Smooth muscle cell (in vitro differentiated cells): ENCODE results near the gene RNASEH2A. TPM values are rescaled to one million over a fixed set of nuclear protein-coding genes. Genes with fewer than 3 reads are reported as not detected.

Experiments
- DNase-seq: peaks from one replicate; lab custom pipeline; 2025; ENCODE audit not compliant: unreplicated experiment; lab: John Stamatoyannopoulos, UW
- H2AFZ ChIP-seq: fragments of 200-600 bp; sonication (generic); 2 replicates; pipeline ENCODE4 v1.6.0; 2016; ENCODE audit warnings: antibody characterized with exemption, low read depth, mild to moderate bottlenecking
- H3F3A ChIP-seq: fragments of 200-600 bp; sonication (generic); 2 replicates; pipeline ENCODE4 v1.6.0; 2017; ENCODE audit warnings: antibody characterized with exemption, low read depth
- H3K27ac ChIP-seq: fragments of 200-600 bp; sonication (generic); 2 replicates; pipeline ENCODE4 v1.5.1; 2016; ENCODE audit warnings: low read depth, mild to moderate bottlenecking
- H3K27me3 ChIP-seq: fragments of 200-600 bp; sonication (generic); 2 replicates; pipeline ENCODE4 v1.6.1; 2016; ENCODE audit warnings: low read depth, mild to moderate bottlenecking
- H3K36me3 ChIP-seq: fragments of 200-600 bp; sonication (generic); 2 replicates; pipeline ENCODE4 v1.5.1; 2016; ENCODE audit warnings: low read depth
- H3K4me1 ChIP-seq: fragments of 200-600 bp; sonication (generic); 2 replicates; pipeline ENCODE4 v1.5.1; 2016; ENCODE audit warnings: low read depth
- H3K4me2 ChIP-seq: fragments of 200-600 bp; sonication (generic); 2 replicates; pipeline ENCODE4 v1.6.0; 2016; ENCODE audit warnings: mild to moderate bottlenecking
- H3K4me3 ChIP-seq: fragments of 200-600 bp; sonication (generic); 2 replicates; pipeline ENCODE4 v1.5.1; 2016; ENCODE audit warnings: mild to moderate bottlenecking
- H3K79me2 ChIP-seq: fragments of 200-600 bp; sonication (generic); 2 replicates; pipeline ENCODE4 v1.6.0; 2016; ENCODE audit warnings: low read depth, mild to moderate bottlenecking
- H3K9ac ChIP-seq: fragments of 200-600 bp; sonication (generic); 2 replicates; pipeline ENCODE4 v1.6.0; 2016; ENCODE audit warnings: low read depth
- H3K9me3 ChIP-seq: fragments of 200-600 bp; sonication (generic); replicated peaks from 2 replicates; pipeline ENCODE4 v1.5.1; 2016; ENCODE audit warnings: low read depth
- H4K20me1 ChIP-seq: fragments of 200-600 bp; sonication (generic); 2 replicates; pipeline ENCODE4 v1.6.0; 2016; ENCODE audit warnings: low read depth
- WGBS: methylation state at CpG from one replicate; pipeline ENCODE4 v1.1.7; 2016; ENCODE audit warnings: low lambda C conversion rate; 5-methylcytosine and 5-hydroxymethylcytosine counted together
- microRNA-seq: library from miRNA; unstranded; fragments of <30 nt; microRNA quantifications from one replicate; pipeline ENCODE4, GENCODE V29; 2016; ENCODE audit warnings: borderline number of aligned reads
- polyA plus RNA-seq: library from polyadenylated mRNA; unstranded; fragments of >200 nt; fragmentation: Nextera tagmentation; extraction: Ambion mirVana; gene quantifications from 2 replicates; pipeline ENCODE4 v1.2.1, GENCODE V29; 2016
- small RNA-seq: library from RNA; depleted of rRNA; stranded (forward); fragments of <200 nt; gene quantifications from one replicate; pipeline ENCODE3, GENCODE V24; 2014
- total RNA-seq: library from RNA; depleted of rRNA; stranded (reverse); fragments of >200 nt; gene quantifications from 2 replicates; pipeline ENCODE4 v1.2.3, GENCODE V29; 2014
- TF ChIP-seq, protein P1 (sequence below): fragments of 200-600 bp; sonication (generic); IDR thresholded peaks from 2 replicates; pipeline ENCODE4 v1.5.1; 2017; ENCODE audit warnings: borderline replicate concordance, mild to moderate bottlenecking, antibody characterized with exemption; ENCODE audit not compliant: insufficient read depth, poor library complexity, severe bottlenecking

The RNASEH2A gene
- total and polyA plus RNA-seq, 2 experiments from 2014 or later, result 15.7 to 34.9 TPM

DNA sequence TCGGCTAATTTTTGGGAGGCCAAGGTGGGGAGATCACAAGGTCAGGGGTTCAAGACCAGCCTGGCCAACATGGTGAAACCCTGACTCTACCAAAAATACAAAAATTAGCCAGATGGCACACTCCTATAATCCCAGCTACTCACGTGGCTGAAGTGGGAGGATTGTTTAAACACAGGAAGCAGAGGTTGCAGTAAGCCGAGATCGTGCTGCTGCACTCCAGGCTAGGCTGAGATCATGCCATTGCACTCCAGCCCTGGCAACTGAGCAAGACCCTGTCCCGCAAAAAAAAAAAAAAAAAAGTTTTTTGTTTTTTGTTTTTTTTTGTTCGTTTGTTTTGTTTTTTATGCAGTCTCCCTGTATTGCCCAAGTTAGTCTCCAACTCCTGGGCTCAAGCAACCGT is 53.2 kb downstream of the RNASEH2A start:
- H3K9ac ChIP-seq, result no peak overlapping the region
- H3F3A ChIP-seq, result no peaks in the 10 kb centered on the region
- H3K36me3 ChIP-seq, result no peaks in the 10 kb centered on the region
- DNase-seq, result no peak
- no peak overlapping the region for H3K4me3 ChIP-seq
- H2AFZ ChIP-seq, result no peak overlapping the region
- H3K27me3 ChIP-seq, result no peaks in the 10 kb centered on the region
- H4K20me1 ChIP-seq, result no peaks in the 10 kb centered on the region
- no peaks in the 10 kb centered on the region for H3K79me2 ChIP-seq
- 70% methylated on average over 7 of the region's 7 CpGs for WGBS
- no peaks in the 10 kb centered on the region for H3K4me1 ChIP-seq
- H3K4me2 ChIP-seq, result no peak overlapping the region
- TF ChIP-seq, protein P1, sequence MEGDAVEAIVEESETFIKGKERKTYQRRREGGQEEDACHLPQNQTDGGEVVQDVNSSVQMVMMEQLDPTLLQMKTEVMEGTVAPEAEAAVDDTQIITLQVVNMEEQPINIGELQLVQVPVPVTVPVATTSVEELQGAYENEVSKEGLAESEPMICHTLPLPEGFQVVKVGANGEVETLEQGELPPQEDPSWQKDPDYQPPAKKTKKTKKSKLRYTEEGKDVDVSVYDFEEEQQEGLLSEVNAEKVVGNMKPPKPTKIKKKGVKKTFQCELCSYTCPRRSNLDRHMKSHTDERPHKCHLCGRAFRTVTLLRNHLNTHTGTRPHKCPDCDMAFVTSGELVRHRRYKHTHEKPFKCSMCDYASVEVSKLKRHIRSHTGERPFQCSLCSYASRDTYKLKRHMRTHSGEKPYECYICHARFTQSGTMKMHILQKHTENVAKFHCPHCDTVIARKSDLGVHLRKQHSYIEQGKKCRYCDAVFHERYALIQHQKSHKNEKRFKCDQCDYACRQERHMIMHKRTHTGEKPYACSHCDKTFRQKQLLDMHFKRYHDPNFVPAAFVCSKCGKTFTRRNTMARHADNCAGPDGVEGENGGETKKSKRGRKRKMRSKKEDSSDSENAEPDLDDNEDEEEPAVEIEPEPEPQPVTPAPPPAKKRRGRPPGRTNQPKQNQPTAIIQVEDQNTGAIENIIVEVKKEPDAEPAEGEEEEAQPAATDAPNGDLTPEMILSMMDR, result no peak
- no peaks in the 10 kb centered on the region for H3K9me3 ChIP-seq
- no peak overlapping the region for H3K27ac ChIP-seq

Small RNA genes within 50 kb of the gene (microRNA-seq; reads per million reads assigned to microRNA genes)
- not detected for gene MIR5684
- not detected for gene MIR6794

Small RNA genes within 50 kb of the gene (small RNA-seq; reads per million reads assigned to genes)
- gene MIR5684 (not detected), gene MIR6794 (not detected)

Other genes with a start within 250 kb of the RNASEH2A start
- gene ZNF490, start 195.8 kb upstream of the RNASEH2A start, total RNA-seq, result 3.8 and 7.1 TPM in 2 replicates
- 1.1 and 1.4 TPM in 2 replicates for gene ZNF490, start 195.8 kb upstream of the RNASEH2A start, polyA plus RNA-seq
- 17.4 and 25.9 TPM in 2 replicates for gene ZNF791, start 195.7 kb upstream of the RNASEH2A start, total RNA-seq
- gene ZNF791, start 195.7 kb upstream of the RNASEH2A start, polyA plus RNA-seq, result 15.3 and 20.6 TPM in 2 replicates
- 69.2 and 77.9 TPM in 2 replicates for gene MAN2B1, start 139.8 kb upstream of the RNASEH2A start, total RNA-seq
- gene MAN2B1, start 139.8 kb upstream of the RNASEH2A start, polyA plus RNA-seq, result 46.1 and 51.0 TPM in 2 replicates
- 4.8 and 12.4 TPM in 2 replicates for gene WDR83, start 139.8 kb upstream of the RNASEH2A start, total RNA-seq
- 21.6 TPM in 2 replicates for gene WDR83, start 139.8 kb upstream of the RNASEH2A start, polyA plus RNA-seq
- gene DHPS, start 124.7 kb upstream of the RNASEH2A start, total RNA-seq, result 44.0 and 67.6 TPM in 2 replicates
- gene DHPS, start 124.7 kb upstream of the RNASEH2A start, polyA plus RNA-seq, result 43.9 and 57.3 TPM in 2 replicates
- gene GNG14, start 118.6 kb upstream of the RNASEH2A start, total RNA-seq, result not detected in 2 replicates
- 2.0 TPM in 1 of 2 replicates, not detected in the other for gene GNG14, start 118.6 kb upstream of the RNASEH2A start, polyA plus RNA-seq
- 9.1 and 9.5 TPM in 2 replicates for gene FBXW9, start 110.0 kb upstream of the RNASEH2A start, total RNA-seq
- 16.7 and 17.3 TPM in 2 replicates for gene FBXW9, start 110.0 kb upstream of the RNASEH2A start, polyA plus RNA-seq
- gene TNPO2, start 82.7 kb upstream of the RNASEH2A start, total RNA-seq, result 43.0 and 45.4 TPM in 2 replicates
- 8.7 and 10.7 TPM in 2 replicates for gene TNPO2, start 82.7 kb upstream of the RNASEH2A start, polyA plus RNA-seq
- gene TRIR, start 71.9 kb upstream of the RNASEH2A start, total RNA-seq, result 156 and 171 TPM in 2 replicates
- gene TRIR, start 71.9 kb upstream of the RNASEH2A start, polyA plus RNA-seq, result 191 and 212 TPM in 2 replicates
- 46.8 and 51.4 TPM in 2 replicates for gene GET3, start 69.1 kb upstream of the RNASEH2A start, total RNA-seq
- gene GET3, start 69.1 kb upstream of the RNASEH2A start, polyA plus RNA-seq, result 99.6 and 106 TPM in 2 replicates
- gene BEST2, start 54.8 kb upstream of the RNASEH2A start, total RNA-seq, result not detected in 2 replicates
- gene BEST2, start 54.8 kb upstream of the RNASEH2A start, polyA plus RNA-seq, result 0.30 TPM in 1 of 2 replicates, not detected in the other
- gene HOOK2, start 31.0 kb upstream of the RNASEH2A start, total RNA-seq, result 16.7 and 20.5 TPM in 2 replicates
- 14.6 and 48.3 TPM in 2 replicates for gene HOOK2, start 31.0 kb upstream of the RNASEH2A start, polyA plus RNA-seq
- 687 and 756 TPM in 2 replicates for gene JUNB, start 15.1 kb upstream of the RNASEH2A start, total RNA-seq
- 1,281 and 1,575 TPM in 2 replicates for gene JUNB, start 15.1 kb upstream of the RNASEH2A start, polyA plus RNA-seq
- gene PRDX2, start 4.8 kb upstream of the RNASEH2A start, total RNA-seq, result 351 and 400 TPM in 2 replicates
- 371 and 391 TPM in 2 replicates for gene PRDX2, start 4.8 kb upstream of the RNASEH2A start, polyA plus RNA-seq
- gene THSD8, start 4.5 kb upstream of the RNASEH2A start, total RNA-seq, result not detected in 2 replicates
- gene THSD8, start 4.5 kb upstream of the RNASEH2A start, polyA plus RNA-seq, result 8.0 and 10.1 TPM in 2 replicates
- gene RTBDN, start 28.0 kb downstream of the RNASEH2A start, total RNA-seq, result 4.6 TPM in 1 of 2 replicates, not detected in the other
- gene RTBDN, start 28.0 kb downstream of the RNASEH2A start, polyA plus RNA-seq, result 1.7 TPM in 1 of 2 replicates, not detected in the other
- gene MAST1, start 31.9 kb downstream of the RNASEH2A start, total RNA-seq, result 0.99 and 3.2 TPM in 2 replicates
- 2.0 and 2.7 TPM in 2 replicates for gene MAST1, start 31.9 kb downstream of the RNASEH2A start, polyA plus RNA-seq
- 19.5 and 26.3 TPM in 2 replicates for gene DNASE2, start 74.9 kb downstream of the RNASEH2A start, total RNA-seq
- gene DNASE2, start 74.9 kb downstream of the RNASEH2A start, polyA plus RNA-seq, result 44.9 and 48.1 TPM in 2 replicates
- not detected in 2 replicates for gene KLF1, start 80.6 kb downstream of the RNASEH2A start, total RNA-seq
- gene KLF1, start 80.6 kb downstream of the RNASEH2A start, polyA plus RNA-seq, result 0.09 TPM in 1 of 2 replicates, not detected in the other
- 9.7 and 17.4 TPM in 2 replicates for gene GCDH, start 84.6 kb downstream of the RNASEH2A start, total RNA-seq
- gene GCDH, start 84.6 kb downstream of the RNASEH2A start, polyA plus RNA-seq, result 10.9 and 15.3 TPM in 2 replicates
- 0.90 and 1.4 TPM in 2 replicates for gene SYCE2, start 112.7 kb downstream of the RNASEH2A start, total RNA-seq
- gene SYCE2, start 112.7 kb downstream of the RNASEH2A start, polyA plus RNA-seq, result 0.91 and 2.9 TPM in 2 replicates
- 28.6 and 46.1 TPM in 2 replicates for gene FARSA, start 127.1 kb downstream of the RNASEH2A start, total RNA-seq
- gene FARSA, start 127.1 kb downstream of the RNASEH2A start, polyA plus RNA-seq, result 86.9 and 94.0 TPM in 2 replicates
- gene CALR, start 132.0 kb downstream of the RNASEH2A start, total RNA-seq, result 800 and 956 TPM in 2 replicates
- 640 and 833 TPM in 2 replicates for gene CALR, start 132.0 kb downstream of the RNASEH2A start, polyA plus RNA-seq
- gene RAD23A, start 139.3 kb downstream of the RNASEH2A start, total RNA-seq, result 74.4 and 97.1 TPM in 2 replicates
- gene RAD23A, start 139.3 kb downstream of the RNASEH2A start, polyA plus RNA-seq, result 176 and 191 TPM in 2 replicates
- gene GADD45GIP1, start 150.6 kb downstream of the RNASEH2A start, total RNA-seq, result 51.5 and 51.6 TPM in 2 replicates
- gene GADD45GIP1, start 150.6 kb downstream of the RNASEH2A start, polyA plus RNA-seq, result 152 and 153 TPM in 2 replicates
- not detected in 2 replicates for gene DAND5, start 163.0 kb downstream of the RNASEH2A start, total RNA-seq
- 0.18 TPM in 1 of 2 replicates, not detected in the other for gene DAND5, start 163.0 kb downstream of the RNASEH2A start, polyA plus RNA-seq
- gene NFIX, start 188.9 kb downstream of the RNASEH2A start, total RNA-seq, result 2.3 TPM in 2 replicates
- gene NFIX, start 188.9 kb downstream of the RNASEH2A start, polyA plus RNA-seq, result 1.8 and 1.9 TPM in 2 replicates